Gastrocnemius medialis (tissue), 4 donors: ENCODE data around the gene ZNF683.

Source experiments
- POLR2A ChIP-seq, 2 donors: fragments of 450-650 bp; IDR thresholded peaks; one replicate each; pipeline ENCODE4 v1.6.1; 2017; ENCODE audit warnings: antibody characterized with exemption in 2 of 2, mild to moderate bottlenecking in 2 of 2, moderate library complexity in 2 of 2
- TF ChIP-seq, protein P1 (sequence below), 5 experiments: fragments of 450-650 bp in 3 of 5; fragments of 200-600 bp in 2 of 5; sonication (generic) in 2 of 5; IDR thresholded peaks in 4 of 5; conservative IDR thresholded peaks in 1 of 5; 1 replicate in 4 of 5; 2 replicates in 1 of 5; pipeline ENCODE4 v1.5.1; 2016 to 2019; ENCODE audit warnings: antibody characterized with exemption in 5 of 5, mild to moderate bottlenecking in 3 of 5, moderate library complexity in 3 of 5

DNA sequence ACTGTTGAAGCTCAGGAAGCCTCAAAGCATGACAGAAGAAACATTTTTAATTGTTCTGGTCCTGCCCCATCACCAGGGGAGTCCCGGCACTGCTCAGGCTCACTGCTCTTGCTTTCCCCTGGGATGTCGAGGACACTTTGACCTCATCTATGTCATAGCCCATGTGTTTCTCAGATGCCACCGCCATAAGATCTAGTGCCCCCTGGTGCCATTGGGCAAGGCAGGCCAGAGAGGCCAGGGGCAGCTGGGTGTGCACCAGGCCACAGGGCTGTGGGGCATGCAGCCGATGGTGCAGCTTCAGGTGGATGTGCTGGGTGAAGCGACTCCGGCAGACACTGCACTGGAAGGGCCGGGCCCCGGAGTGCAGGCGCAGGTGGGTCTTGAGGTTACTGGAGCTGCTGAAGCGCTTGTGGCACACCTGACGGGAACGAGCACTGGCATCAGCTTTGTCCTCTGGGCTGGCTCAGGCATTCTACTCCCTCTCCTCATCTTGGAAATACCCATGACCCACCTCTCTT is 10.9 kb downstream of the ZNF683 start:
- no peak for TF ChIP-seq POLR2A (IDR thresholded peaks at IDR 0.05)
- TF ChIP-seq, protein P1, sequence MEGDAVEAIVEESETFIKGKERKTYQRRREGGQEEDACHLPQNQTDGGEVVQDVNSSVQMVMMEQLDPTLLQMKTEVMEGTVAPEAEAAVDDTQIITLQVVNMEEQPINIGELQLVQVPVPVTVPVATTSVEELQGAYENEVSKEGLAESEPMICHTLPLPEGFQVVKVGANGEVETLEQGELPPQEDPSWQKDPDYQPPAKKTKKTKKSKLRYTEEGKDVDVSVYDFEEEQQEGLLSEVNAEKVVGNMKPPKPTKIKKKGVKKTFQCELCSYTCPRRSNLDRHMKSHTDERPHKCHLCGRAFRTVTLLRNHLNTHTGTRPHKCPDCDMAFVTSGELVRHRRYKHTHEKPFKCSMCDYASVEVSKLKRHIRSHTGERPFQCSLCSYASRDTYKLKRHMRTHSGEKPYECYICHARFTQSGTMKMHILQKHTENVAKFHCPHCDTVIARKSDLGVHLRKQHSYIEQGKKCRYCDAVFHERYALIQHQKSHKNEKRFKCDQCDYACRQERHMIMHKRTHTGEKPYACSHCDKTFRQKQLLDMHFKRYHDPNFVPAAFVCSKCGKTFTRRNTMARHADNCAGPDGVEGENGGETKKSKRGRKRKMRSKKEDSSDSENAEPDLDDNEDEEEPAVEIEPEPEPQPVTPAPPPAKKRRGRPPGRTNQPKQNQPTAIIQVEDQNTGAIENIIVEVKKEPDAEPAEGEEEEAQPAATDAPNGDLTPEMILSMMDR (IDR thresholded peaks at IDR 0.05 in 4 of 5, conservative IDR thresholded peaks at IDR 0.05 in 1 of 5): no peak
